B cell (primary cell): ENCODE measurements around the gene ST6GALNAC5. TPM values are rescaled to one million over a fixed set of nuclear protein-coding genes. Genes with fewer than 3 reads are reported as not detected.

Experiments used
- ATAC-seq: fragments of 200-7000 bp; cut with Tn5 transposase; one replicate; pipeline ENCODE4 v1.10.0; 2021; ENCODE audit warnings: low read depth, mild to moderate bottlenecking, moderate number of reproducible peaks, moderate library complexity
- CTCF ChIA-PET: fragments of 350-600 bp; sonication (Branson Sonifier 250); formaldehyde crosslinking; loops from one replicate; lab custom pipeline; 2021; ENCODE audit warnings: antibody characterized with exemption, inconsistent platforms; lab: Charles Lee
- POLR2A ChIA-PET: fragments of 350-600 bp; sonication (Branson Sonifier 250); formaldehyde crosslinking; loops from one replicate; lab custom pipeline; 2021; ENCODE audit warnings: antibody characterized with exemption; lab: Charles Lee
- DNase-seq: peaks from one replicate; pipeline ENCODE4 v3.0.0; 2013
- H2AFZ ChIP-seq: 2 replicates; pipeline ENCODE4 v1.6.1; 2012; ENCODE audit warnings: mild to moderate bottlenecking, low read depth, low read length; ENCODE audit not compliant: insufficient read depth, poor library complexity, severe bottlenecking
- H3K27ac ChIP-seq, 2 donors: 1 replicate in 1 of 2; 2 replicates in 1 of 2; pipeline ENCODE4 v1.5.1; 2012 to 2013; ENCODE audit warnings: low read length in 2 of 2, mild to moderate bottlenecking in 2 of 2, moderate library complexity in 1 of 2
- H3K27me3 ChIP-seq, 4 experiments: fragments of 200-600 bp in 1 of 4; sonication (generic) in 1 of 4; replicated peaks in 1 of 4; 1 replicate in 2 of 4; 2 replicates in 2 of 4; pipeline versions ENCODE4 v1.6.1 to v1.7.0; 2013 to 2016; ENCODE audit warnings: low read length in 3 of 4, mild to moderate bottlenecking in 2 of 4, mixed read lengths in 1 of 4, moderate library complexity in 1 of 4; ENCODE audit not compliant: insufficient read depth in 4 of 4, control insufficient read depth in 3 of 4; ENCODE audit errors: control extremely low read depth in 1 of 4
- H3K36me3 ChIP-seq, 2 experiments: replicated peaks in 1 of 2; 1 replicate in 1 of 2; 2 replicates in 1 of 2; pipeline versions ENCODE4 v1.6.1 to v1.7.1; 2013; ENCODE audit warnings: low read length in 1 of 2; ENCODE audit not compliant: insufficient read depth in 2 of 2, control insufficient read depth in 1 of 2; ENCODE audit errors: control extremely low read depth in 1 of 2, extremely low read depth in 1 of 2
- H3K4me1 ChIP-seq, 2 donors: fragments of 200-600 bp in 1 of 2; sonication (generic) in 1 of 2; 1 replicate in 1 of 2; 2 replicates in 1 of 2; pipeline versions ENCODE4 v1.5.1 to v1.6.1; 2013 to 2017; ENCODE audit warnings: low read length in 2 of 2; ENCODE audit not compliant: control insufficient read depth in 2 of 2, insufficient read depth in 2 of 2
- H3K4me2 ChIP-seq: replicated peaks from 2 replicates; pipeline ENCODE3; 2012; ENCODE audit warnings: mild to moderate bottlenecking, low read depth, low read length; ENCODE audit not compliant: poor library complexity, severe bottlenecking
- H3K4me3 ChIP-seq, 5 experiments: fragments of 200-600 bp in 1 of 5; sonication (generic) in 1 of 5; 1 replicate in 3 of 5; 2 replicates in 2 of 5; pipeline versions ENCODE4 v1.5.1 to v1.7.0; 2011 to 2016; ENCODE audit warnings: low read length in 4 of 5, mild to moderate bottlenecking in 4 of 5, low read depth in 2 of 5, control low read depth in 1 of 5, moderate library complexity in 1 of 5; ENCODE audit not compliant: insufficient read depth in 1 of 5; ENCODE audit errors: control extremely low read depth in 1 of 5, extremely low read depth in 1 of 5
- H3K79me2 ChIP-seq: fragments of 200-600 bp; sonication (generic); one replicate; pipeline ENCODE4 v1.6.0; 2016; ENCODE audit warnings: low read length; ENCODE audit not compliant: control insufficient read depth, insufficient read depth
- H3K9ac ChIP-seq: fragments of 200-600 bp; sonication (generic); 2 replicates; pipeline ENCODE4 v1.6.1; 2017; ENCODE audit warnings: mild to moderate bottlenecking, low read length, moderate library complexity
- H3K9me3 ChIP-seq, 3 donors: one replicate each; pipeline versions ENCODE4 v1.6.1 to v1.7.1; 2013; ENCODE audit warnings: low read length in 2 of 3; ENCODE audit not compliant: control insufficient read depth in 2 of 3, insufficient read depth in 1 of 3; ENCODE audit errors: control extremely low read depth in 1 of 3
- H4K20me1 ChIP-seq: 2 replicates; pipeline ENCODE4 v1.6.0; 2012; ENCODE audit warnings: mild to moderate bottlenecking, low read length; ENCODE audit not compliant: insufficient read depth, control insufficient read depth, poor library complexity, severe bottlenecking
- H3K27ac Mint-ChIP-seq: one replicate; pipeline ENCODE4 v1.8.0; 2021; ENCODE audit warnings: mixed read lengths
- H3K27me3 Mint-ChIP-seq: one replicate; pipeline ENCODE4 v1.8.0; 2021; ENCODE audit warnings: mixed read lengths
- H3K4me1 Mint-ChIP-seq: one replicate; pipeline ENCODE4 v1.8.0; 2021; ENCODE audit warnings: mixed read lengths
- H3K4me3 Mint-ChIP-seq: one replicate; pipeline ENCODE4 v1.8.0; 2021; ENCODE audit warnings: mixed read lengths
- H3K9me3 Mint-ChIP-seq: one replicate; pipeline ENCODE4 v1.8.0; 2022; ENCODE audit warnings: mixed read lengths; ENCODE audit not compliant: insufficient read depth
- CTCF ChIP-seq: fragments of 200-600 bp; IDR thresholded peaks from one replicate; pipeline ENCODE4 v1.8.0; 2022; ENCODE audit warnings: antibody characterized with exemption, mild to moderate bottlenecking
- EZH2 ChIP-seq: IDR thresholded peaks from 2 replicates; pipeline ENCODE4 v1.6.1; 2012; ENCODE audit warnings: borderline replicate concordance, low read depth, mild to moderate bottlenecking, moderate library complexity, low read length; ENCODE audit not compliant: insufficient read depth, poor library complexity, severe bottlenecking
- whole genome bisulfite sequencing: methylation state at CpG from one replicate; pipeline ENCODE4 v1.1.5; 2013; ENCODE audit warnings: missing lambda C conversion rate; ENCODE audit not compliant: insufficient coverage; 5-methylcytosine and 5-hydroxymethylcytosine counted together
- intact Hi-C: fragments of 100-400 bp; cut with micrococcal nuclease; formaldehyde crosslinking; loops from one replicate; pipeline ENCODE4 v1.10.0; 2022
- polyA plus RNA-seq: library from polyadenylated mRNA; depleted of rRNA; stranded (reverse); fragments of >200 nt; gene quantifications from 2 replicates; pipeline ENCODE4 v1.2.3, GENCODE V29; 2012
- total RNA-seq, 2 donors: library from RNA; stranded (reverse); fragments of 120-200 nt in 1 of 2; gene quantifications; 1 replicate in 1 of 2; 2 replicates in 1 of 2; pipeline versions ENCODE4 v1.2.3 to v1.2.4, GENCODE V29; 2013 to 2022

ST6GALNAC5 gene
- total and polyA plus RNA-seq, 2 donors (not counting 1 experiment from before 2014, with no cell fraction given): not detected

- ChIA-PET CTCF (no interaction called here), POLR2A (no interaction called here)
- Histone ChIP-seq H3K27me3 (peaks cover 0 to 4% (median 0%) of the 10 kb centered on the region in 4 experiments), H3K4me3 (no peak overlapping the region), H3K79me2 (no peaks in the 10 kb centered on the region), H3K36me3 (no peaks in the 10 kb centered on the region), H3K4me2 (no peak overlapping the region), H2AFZ (no peak overlapping the region), H4K20me1 (no peaks in the 10 kb centered on the region), H3K27ac (no peak overlapping the region), H3K4me1 (no peaks in the 10 kb centered on the region), H3K9me3 (no peaks in the 10 kb centered on the region), H3K9ac (no peak overlapping the region)
- intact Hi-C loops: no loop called here
- H3K4me1 Mint-ChIP-seq: no peaks in the 10 kb centered on the region
- ATAC-seq: no peak
- TF ChIP-seq CTCF: no peak
- TF ChIP-seq EZH2: no peak
- H3K27ac Mint-ChIP-seq: no peak overlapping the region
- no peak overlapping the region for H3K4me3 Mint-ChIP-seq
- no peak for DNase-seq
- no peaks in the 10 kb centered on the region for H3K9me3 Mint-ChIP-seq
- 78% methylated on average over 1 of the region's 1 CpG for WGBS
- H3K27me3 Mint-ChIP-seq: peaks cover 17% of the 10 kb centered on the region
Measured at GRCh38 chr1:77027847-77028246, 160.6 kb downstream of the ST6GALNAC5 start.

- no peaks in the 10 kb centered on the region for H3K9me3 Mint-ChIP-seq
- Histone ChIP-seq H3K4me3 (no peak overlapping the region), H2AFZ (no peak overlapping the region), H4K20me1 (no peaks in the 10 kb centered on the region), H3K27ac (no peak overlapping the region), H3K36me3 (no peaks in the 10 kb centered on the region), H3K9me3 (no peaks in the 10 kb centered on the region), H3K4me1 (no peaks in the 10 kb centered on the region), H3K9ac (no peak overlapping the region), H3K79me2 (no peaks in the 10 kb centered on the region), H3K4me2 (no peak overlapping the region), H3K27me3 (peaks cover 0 to 4% (median 0%) of the 10 kb centered on the region in 4 experiments)
- WGBS: 96% methylated on average over 3 of the region's 5 CpGs
- no peak for ATAC-seq
- DNase-seq: no peak
- ChIA-PET CTCF (no interaction called here), POLR2A (no interaction called here)
- intact Hi-C loops: no loop called here
- no peak overlapping the region for H3K4me3 Mint-ChIP-seq
- no peaks in the 10 kb centered on the region for H3K4me1 Mint-ChIP-seq
- TF ChIP-seq CTCF (no peak), EZH2 (no peak)
- H3K27ac Mint-ChIP-seq: no peak overlapping the region
- H3K27me3 Mint-ChIP-seq: peaks cover 17% of the 10 kb centered on the region
Measured at GRCh38 chr1:77030401-77031105, 163.3 kb downstream of the ST6GALNAC5 start.
